NCI-H510A treated with DMSO at 0.1 percent for 48 hours (cell line): Measurements from ENCODE around the gene TMA7B.

ENCODE experiments used
- DNase-seq: peaks from one replicate; lab custom pipeline; 2025; lab: John Stamatoyannopoulos, UW

Gene TMA7B

GRCh38 chr22:39952347-39952746, 7.8 kb upstream of the TMA7B start:
- DNase-seq: no peak

GRCh38 chr22:39953101-39953500, 7.1 kb upstream of the TMA7B start:
- no peak for DNase-seq

- no peak for DNase-seq
Observed at GRCh38 chr22:39954584-39955055, 5.6 kb upstream of the TMA7B start.

GRCh38 chr22:39955675-39956074, 4.5 kb upstream of the TMA7B start:
- DNase-seq: no peak

GRCh38 chr22:39956932-39957664, 3.1 kb upstream of the TMA7B start:
- peak; percentile 72 for DNase-seq

- no peak for DNase-seq
Observed at GRCh38 chr22:39958009-39958711, 2.0 kb upstream of the TMA7B start.

GRCh38 chr22:39958949-39959639, 1.1 kb upstream of the TMA7B start:
- no peak for DNase-seq

- DNase-seq: no peak
Observed at GRCh38 chr22:39960791-39961746, 872 bp downstream of the TMA7B start.

GRCh38 chr22:39962071-39962470, 1.9 kb downstream of the TMA7B start:
- no peak for DNase-seq

- no peak for DNase-seq
Observed at GRCh38 chr22:39965748-39966147, 5.6 kb downstream of the TMA7B start.

GRCh38 chr22:39966470-39966869, 6.3 kb downstream of the TMA7B start:
- DNase-seq: no peak

GRCh38 chr22:39967103-39967829, 7.1 kb downstream of the TMA7B start:
- DNase-seq: no peak

- no peak for DNase-seq
Observed at GRCh38 chr22:39967996-39968972, 8.1 kb downstream of the TMA7B start.

- DNase-seq: no peak
Observed at GRCh38 chr22:39970742-39971141, 10.5 kb downstream of the TMA7B start.

GRCh38 chr22:39972641-39973040, 12.4 kb downstream of the TMA7B start:
- DNase-seq: no peak

- no peak for DNase-seq
Observed at GRCh38 chr22:39973656-39974055, 13.5 kb downstream of the TMA7B start.

- DNase-seq: no peak
Observed at GRCh38 chr22:39974065-39974464, 13.9 kb downstream of the TMA7B start.

GRCh38 chr22:39979048-39979447, 18.9 kb downstream of the TMA7B start:
- no peak for DNase-seq

- DNase-seq: no peak
Observed at GRCh38 chr22:39979458-39979857, 19.3 kb downstream of the TMA7B start.

GRCh38 chr22:39980596-39980995, 20.4 kb downstream of the TMA7B start:
- no peak for DNase-seq
